Calu3 (cell line): ENCODE measurements around the gene DMRT1. TPM values are rescaled to one million over a fixed set of nuclear protein-coding genes. Genes with fewer than 3 reads are reported as not detected.

Experiments
- BruUV-seq: library from RNA; stranded (reverse); fragments of 400-500 nt; replicated peaks from 2 replicates; lab custom pipeline; 2021; lab: Mats Ljungman, UMichigan
- CTCF ChIA-PET: fragments of 300-600 bp; sonication (Branson Sonifier 250); formaldehyde crosslinking; loops from one replicate; lab custom pipeline; 2022; ENCODE audit warnings: antibody characterized with exemption; lab: Charles Lee
- DNase-seq: peaks from one replicate; pipeline ENCODE4 v3.0.0; 2022
- H3K27ac Mint-ChIP-seq: one replicate; pipeline ENCODE4 v1.8.0; 2022; ENCODE audit warnings: mixed read lengths; ENCODE audit not compliant: unreplicated experiment
- H3K27me3 Mint-ChIP-seq: one replicate; pipeline ENCODE4 v1.8.0; 2022; ENCODE audit warnings: mixed read lengths; ENCODE audit not compliant: unreplicated experiment
- H3K36me3 Mint-ChIP-seq: one replicate; pipeline ENCODE4 v1.8.0; 2022; ENCODE audit warnings: mild to moderate bottlenecking, moderate library complexity, mixed read lengths; ENCODE audit not compliant: insufficient read depth, unreplicated experiment
- H3K4me1 Mint-ChIP-seq: one replicate; pipeline ENCODE4 v1.8.0; 2022; ENCODE audit warnings: mild to moderate bottlenecking, low read depth, mixed read lengths; ENCODE audit not compliant: unreplicated experiment
- H3K4me3 Mint-ChIP-seq: one replicate; pipeline ENCODE4 v1.8.0; 2022; ENCODE audit warnings: mild to moderate bottlenecking, low read depth, moderate library complexity, mixed read lengths; ENCODE audit not compliant: unreplicated experiment
- H3K9me3 Mint-ChIP-seq: one replicate; pipeline ENCODE4 v1.8.0; 2022; ENCODE audit warnings: low read depth, mixed read lengths; ENCODE audit not compliant: unreplicated experiment
- intact Hi-C: fragments of 100-400 bp; cut with micrococcal nuclease; formaldehyde crosslinking; loops from one replicate; pipeline ENCODE4 v1.10.0; 2022; ENCODE audit not compliant: unreplicated experiment
- total RNA-seq: library from RNA; stranded (reverse); gene quantifications from 2 replicates; pipeline ENCODE4 v1.2.3, GENCODE V29; 2022
- TF ChIP-seq, protein P1 (sequence below): fragments of 200-600 bp; IDR thresholded peaks from one replicate; pipeline ENCODE4 v1.8.0; 2022; ENCODE audit warnings: antibody characterized with exemption; ENCODE audit not compliant: unreplicated experiment

Gene DMRT1
- total RNA-seq, 1 experiment from 2014 or later = not detected

DNA sequence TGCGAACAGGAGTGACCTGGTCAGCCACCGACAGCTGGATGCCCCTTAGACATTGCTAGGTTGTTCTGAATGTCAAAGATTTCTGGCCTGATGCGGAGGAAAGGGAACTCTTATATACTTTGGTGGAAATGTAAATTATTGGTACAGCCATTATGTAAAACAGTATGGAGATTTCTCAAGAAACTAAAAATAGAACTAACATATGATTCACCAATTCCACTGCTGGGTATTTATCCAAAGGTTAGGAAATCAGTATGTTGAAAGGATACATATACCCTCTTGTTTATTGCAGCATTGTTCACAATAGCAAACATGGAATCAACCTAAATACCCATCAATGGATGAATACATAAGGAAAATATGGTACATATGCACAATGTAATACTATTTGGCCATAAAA lies 166.7 kb downstream of the DMRT1 start:
- Mint-ChIP-seq H3K9me3 (no peaks in the 10 kb centered on the region), H3K36me3 (no peaks in the 10 kb centered on the region), H3K27me3 (peaks cover 12% of the 10 kb centered on the region), H3K27ac (no peak overlapping the region), H3K4me3 (no peak overlapping the region), H3K4me1 (no peaks in the 10 kb centered on the region)
- DNase-seq = no peak
- CTCF ChIA-PET = no interaction called here
- BruUV-seq = no TSS peak
- TF ChIP-seq, protein P1, sequence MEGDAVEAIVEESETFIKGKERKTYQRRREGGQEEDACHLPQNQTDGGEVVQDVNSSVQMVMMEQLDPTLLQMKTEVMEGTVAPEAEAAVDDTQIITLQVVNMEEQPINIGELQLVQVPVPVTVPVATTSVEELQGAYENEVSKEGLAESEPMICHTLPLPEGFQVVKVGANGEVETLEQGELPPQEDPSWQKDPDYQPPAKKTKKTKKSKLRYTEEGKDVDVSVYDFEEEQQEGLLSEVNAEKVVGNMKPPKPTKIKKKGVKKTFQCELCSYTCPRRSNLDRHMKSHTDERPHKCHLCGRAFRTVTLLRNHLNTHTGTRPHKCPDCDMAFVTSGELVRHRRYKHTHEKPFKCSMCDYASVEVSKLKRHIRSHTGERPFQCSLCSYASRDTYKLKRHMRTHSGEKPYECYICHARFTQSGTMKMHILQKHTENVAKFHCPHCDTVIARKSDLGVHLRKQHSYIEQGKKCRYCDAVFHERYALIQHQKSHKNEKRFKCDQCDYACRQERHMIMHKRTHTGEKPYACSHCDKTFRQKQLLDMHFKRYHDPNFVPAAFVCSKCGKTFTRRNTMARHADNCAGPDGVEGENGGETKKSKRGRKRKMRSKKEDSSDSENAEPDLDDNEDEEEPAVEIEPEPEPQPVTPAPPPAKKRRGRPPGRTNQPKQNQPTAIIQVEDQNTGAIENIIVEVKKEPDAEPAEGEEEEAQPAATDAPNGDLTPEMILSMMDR = no peak
- intact Hi-C loops = loop anchor here (5.0 to 10.0 kb wide), 2 partner anchors 393 to 661 kb away; no protein-coding TSS in a partner anchor

DNA sequence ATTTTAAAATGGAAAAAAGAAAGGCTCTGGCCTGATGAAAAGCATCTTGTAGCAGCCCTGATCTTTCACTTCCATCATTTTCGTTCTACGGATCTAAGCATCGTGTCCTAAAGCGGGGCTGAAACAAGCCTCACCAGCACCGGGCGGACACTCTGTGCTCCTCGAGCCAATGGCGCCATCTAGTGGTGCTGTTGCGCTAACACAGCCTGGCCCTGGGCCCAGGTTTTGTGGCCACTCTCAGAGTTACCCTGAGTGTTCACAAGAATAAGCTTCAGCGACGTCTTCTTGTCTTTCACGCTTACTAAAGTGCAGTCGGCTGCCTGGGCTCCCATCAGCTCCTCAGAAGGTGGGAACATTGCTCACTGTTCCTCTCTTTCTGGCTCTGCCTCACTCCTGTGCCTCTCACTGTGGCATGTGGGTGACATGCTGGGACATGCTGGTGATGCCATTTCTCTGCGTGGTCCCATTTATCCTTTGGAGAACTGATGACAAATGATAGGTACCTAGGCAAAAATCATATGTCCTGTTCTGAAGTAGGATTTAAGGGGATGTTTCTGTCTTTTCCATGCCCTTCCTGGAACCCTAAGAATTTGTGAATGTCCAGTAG lies 167.7 kb downstream of the DMRT1 start:
- Mint-ChIP-seq H3K9me3 (no peaks in the 10 kb centered on the region), H3K4me3 (no peak overlapping the region), H3K27ac (no peak overlapping the region), H3K36me3 (no peaks in the 10 kb centered on the region), H3K4me1 (no peaks in the 10 kb centered on the region), H3K27me3 (peaks cover 12% of the 10 kb centered on the region)
- peak; percentile 82 for DNase-seq
- CTCF ChIA-PET = interaction anchor here (0.5 to 1.0 kb wide), 6 partner anchors 9 to 711 kb away, joined by 3 to 4 read pairs (median 3); no protein-coding TSS in a partner anchor
- no TSS peak for BruUV-seq
- TF ChIP-seq, protein P1 = peak; percentile 77
- intact Hi-C loops = loop anchor here (1.0 to 10.0 kb wide), 3 partner anchors 115 to 662 kb away; no protein-coding TSS in a partner anchor

DNA sequence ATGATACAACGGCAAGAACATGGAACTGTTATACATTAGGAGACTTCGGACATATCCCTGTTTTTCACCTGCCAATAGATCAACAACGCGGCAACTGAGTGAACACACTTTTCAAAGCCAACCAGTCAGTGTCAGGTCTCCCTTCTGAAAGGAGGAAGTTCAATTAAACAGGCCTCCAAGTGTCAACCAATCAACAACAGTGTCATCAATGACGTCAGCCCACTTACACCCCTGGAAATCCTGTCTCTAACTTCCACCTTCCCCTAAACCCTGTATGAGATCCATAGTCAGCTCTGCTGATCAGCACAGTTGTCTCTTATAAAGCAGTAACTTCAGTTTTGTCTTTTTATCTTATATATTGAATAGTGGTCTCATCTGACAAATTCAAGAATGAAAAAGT lies 171.5 kb downstream of the DMRT1 start:
- Mint-ChIP-seq H3K4me1 (no peaks in the 10 kb centered on the region), H3K4me3 (no peak overlapping the region), H3K36me3 (no peaks in the 10 kb centered on the region), H3K27ac (no peak overlapping the region), H3K27me3 (peaks cover 16% of the 10 kb centered on the region), H3K9me3 (no peaks in the 10 kb centered on the region)
- DNase-seq = no peak
- intact Hi-C loops = no loop called here
- TF ChIP-seq, protein P1 = no peak
- no TSS peak for BruUV-seq
- CTCF ChIA-PET = no interaction called here

DNA sequence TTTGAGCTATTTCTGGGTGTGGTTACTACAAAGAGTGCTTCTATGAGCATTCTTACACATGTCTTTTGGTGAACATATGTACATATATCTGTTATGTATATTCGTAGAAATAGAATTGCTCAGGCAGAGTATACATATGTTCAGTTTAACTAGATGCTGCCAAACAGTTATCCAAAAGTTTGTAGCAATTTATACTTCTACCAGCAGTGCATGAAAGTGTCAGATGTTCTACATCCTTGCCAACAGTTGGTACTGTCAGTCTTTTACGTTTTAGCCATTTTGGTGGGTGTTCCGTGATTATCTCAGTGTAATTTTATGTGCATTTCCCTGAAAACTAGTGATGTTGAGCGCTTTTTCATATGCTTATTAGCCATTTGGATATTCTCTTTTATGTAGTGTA lies 172.7 kb downstream of the DMRT1 start:
- DNase-seq = no peak
- CTCF ChIA-PET = no interaction called here
- intact Hi-C loops = no loop called here
- Mint-ChIP-seq H3K9me3 (no peaks in the 10 kb centered on the region), H3K4me1 (no peaks in the 10 kb centered on the region), H3K27ac (no peak overlapping the region), H3K4me3 (no peak overlapping the region), H3K36me3 (no peaks in the 10 kb centered on the region), H3K27me3 (peaks cover 14% of the 10 kb centered on the region)
- BruUV-seq = no TSS peak
- TF ChIP-seq, protein P1 = no peak
